Activated CD8-positive, alpha-beta memory T cell treated with anti-CD3 and anti-CD28 coated beads, Interleukin-2, amount 50 U/mL, for 24 hours (primary cell): ENCODE measurements around the gene INPP5A.
"Not testable (repeated sequence)": the region's sequence is repeated elsewhere in the genome, so short reads cannot be mapped to it uniquely, and the experiment has no call there.

ENCODE experiments used
- DNase-seq: peaks from one replicate; pipeline ENCODE4 v3.0.0-alpha.2; 2020; ENCODE audit errors: extremely low read depth

The INPP5A gene

DNA sequence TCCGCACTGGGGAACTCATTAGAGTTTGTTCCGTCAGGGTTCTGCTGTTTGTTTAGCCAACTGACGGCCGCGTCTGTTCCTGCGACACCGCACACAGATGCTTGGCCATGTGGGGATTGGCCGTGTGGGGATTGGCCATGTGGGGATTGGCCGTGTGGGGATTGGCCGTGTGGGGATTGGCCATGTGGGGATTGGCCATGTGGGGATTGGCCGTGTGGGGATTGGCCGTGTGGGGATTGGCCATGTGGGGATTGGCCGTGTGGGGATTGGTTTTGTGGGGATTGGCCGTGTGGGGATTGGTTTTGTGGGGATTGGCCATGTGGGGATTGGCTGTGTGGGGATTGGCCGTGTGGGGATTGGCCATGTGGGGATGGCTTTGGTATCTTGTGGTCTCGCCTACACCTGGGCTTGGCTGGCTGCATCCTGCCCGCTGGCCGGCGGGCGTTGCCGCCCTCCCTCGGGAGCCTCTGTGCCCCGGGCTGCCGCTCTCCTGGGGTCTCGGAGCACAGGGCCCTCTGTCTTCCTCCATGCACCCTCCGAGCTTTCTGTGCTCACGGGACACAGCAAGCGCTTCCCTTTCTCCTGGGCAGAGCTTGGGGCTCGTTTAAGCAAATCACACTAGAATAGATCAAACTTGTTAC is 185.9 kb downstream of the INPP5A start:
- no peak for DNase-seq

DNA sequence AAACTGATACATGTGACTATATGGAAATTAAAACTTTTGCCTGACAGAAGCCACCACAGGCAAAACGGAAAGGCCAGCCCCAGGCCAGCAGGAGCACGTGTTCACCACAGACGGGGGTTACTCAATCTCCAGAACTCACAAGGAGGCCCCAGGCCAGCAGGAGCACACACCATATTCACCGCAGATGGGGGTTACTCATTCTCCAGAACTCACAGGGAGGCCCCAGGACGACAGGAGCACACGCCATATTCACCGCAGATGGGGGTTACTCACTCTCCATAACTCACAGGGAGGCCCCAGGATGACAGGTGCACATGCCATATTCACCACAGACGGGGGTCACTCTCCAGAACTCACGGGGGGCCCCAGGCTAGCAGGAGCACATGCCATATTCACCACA is 186.9 kb downstream of the INPP5A start:
- DNase-seq: no peak

DNA sequence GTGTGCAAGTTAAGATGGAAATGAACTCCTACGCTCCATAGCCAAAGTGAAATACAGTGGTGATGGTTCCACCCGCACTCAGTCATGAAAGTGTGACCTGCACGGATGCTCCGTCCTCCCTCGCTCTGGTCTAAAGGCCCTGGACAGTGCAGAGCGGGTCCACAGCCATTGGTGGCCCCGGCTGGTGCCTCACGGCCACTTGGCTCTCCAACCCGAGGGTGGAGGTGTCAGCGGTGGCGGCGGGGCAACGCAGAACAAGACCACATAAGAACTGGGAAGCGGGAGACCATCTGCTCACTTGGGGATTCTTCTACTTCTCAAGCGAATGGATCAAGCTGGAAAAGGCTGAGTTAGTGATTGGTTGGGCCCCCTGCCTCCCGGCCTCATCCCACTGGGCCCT is 187.6 kb downstream of the INPP5A start:
- no peak for DNase-seq

DNA sequence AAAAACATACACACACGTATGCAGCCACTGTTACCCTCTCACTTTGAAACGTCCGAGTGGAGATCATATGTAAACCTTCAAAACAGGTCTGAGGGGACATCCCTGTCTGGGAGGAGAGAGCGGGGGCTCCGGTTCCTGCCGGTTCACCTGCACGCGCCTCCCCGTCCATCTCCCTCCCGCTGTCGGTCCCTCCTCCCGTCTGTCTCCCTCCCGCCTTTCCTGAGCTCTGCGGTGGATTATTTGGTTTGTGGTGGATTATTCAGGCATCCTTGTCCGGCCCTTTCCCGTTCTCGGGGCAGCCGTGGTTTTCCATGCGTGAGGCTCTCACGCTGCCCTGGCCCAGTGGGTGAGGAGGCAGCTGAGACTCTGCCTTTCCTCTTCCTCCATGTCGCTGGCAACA is 188.6 kb downstream of the INPP5A start:
- DNase-seq: no peak

GRCh38 chr10:132726951-132727350 is 189.4 kb downstream of the INPP5A start:
- DNase-seq: no peak

GRCh38 chr10:132727411-132727810 is 189.8 kb downstream of the INPP5A start:
- DNase-seq: no peak

- no peak for DNase-seq
These were observed 190.7 kb downstream of the INPP5A start for GRCh38 chr10:132728321-132728720.

- DNase-seq: no peak
These were observed 191.2 kb downstream of the INPP5A start for GRCh38 chr10:132728741-132729140.

DNA sequence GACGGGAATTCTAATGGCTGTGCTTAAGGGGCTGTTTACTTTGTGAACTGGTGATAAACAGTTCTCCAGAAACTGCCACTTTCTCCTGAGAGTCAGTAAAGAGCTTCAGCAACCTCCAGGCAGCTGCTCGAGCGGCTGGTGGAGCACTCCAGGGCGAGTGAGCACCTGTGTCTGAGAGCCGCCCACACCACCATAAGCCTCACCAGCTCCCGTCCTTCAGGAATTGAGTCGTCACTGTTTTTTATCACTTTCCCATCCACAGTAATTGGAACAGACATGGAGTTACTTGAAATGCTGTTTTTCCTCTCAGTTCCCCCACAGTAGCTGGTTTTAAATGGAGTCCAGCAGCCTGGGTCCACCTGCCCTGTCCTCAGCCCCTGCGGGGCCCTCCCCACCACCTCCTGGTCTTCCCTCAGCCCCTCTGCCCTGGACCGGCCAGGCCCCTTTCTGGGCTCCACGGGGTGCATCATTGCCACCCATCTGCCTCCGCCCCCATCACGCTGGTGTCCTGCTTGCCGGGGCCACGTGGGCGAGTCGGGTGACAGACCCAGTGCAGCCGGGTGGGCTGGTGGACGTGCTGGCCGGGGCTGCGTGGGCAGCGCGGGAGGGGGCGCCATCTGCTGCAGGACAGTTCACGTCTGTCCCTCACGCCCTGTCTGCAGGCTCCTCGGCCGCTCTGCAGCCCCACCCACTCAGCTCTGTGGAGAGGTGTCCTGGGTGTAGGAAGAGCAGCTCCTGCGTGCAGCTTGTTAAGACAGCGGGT is 192.4 kb downstream of the INPP5A start:
- DNase-seq: no peak

- DNase-seq: no peak
These were observed 193.0 kb downstream of the INPP5A start for GRCh38 chr10:132730573-132730953.

- no peak for DNase-seq
These were observed 194.9 kb downstream of the INPP5A start for GRCh38 chr10:132732518-132732917.

DNA sequence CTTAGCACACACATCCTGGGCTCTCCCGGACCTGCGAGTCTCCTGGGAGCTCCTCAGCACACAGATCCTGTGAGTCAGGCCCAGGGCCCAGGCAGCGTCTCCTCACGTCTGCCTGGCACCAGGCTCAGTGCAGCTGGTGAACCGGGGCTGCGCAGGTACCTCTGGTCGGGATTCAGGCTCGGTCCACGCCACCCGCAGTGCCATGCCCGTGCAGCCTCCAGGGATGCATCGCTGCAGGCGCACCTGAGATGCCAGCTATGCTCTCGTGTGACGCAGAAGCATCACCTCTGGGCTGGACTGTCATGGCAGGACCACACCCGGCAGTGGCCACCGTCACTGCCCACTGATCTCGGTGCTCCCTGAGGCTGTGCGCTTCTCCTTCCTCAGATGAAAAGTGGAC is 196.3 kb downstream of the INPP5A start:
- DNase-seq: no peak

DNA sequence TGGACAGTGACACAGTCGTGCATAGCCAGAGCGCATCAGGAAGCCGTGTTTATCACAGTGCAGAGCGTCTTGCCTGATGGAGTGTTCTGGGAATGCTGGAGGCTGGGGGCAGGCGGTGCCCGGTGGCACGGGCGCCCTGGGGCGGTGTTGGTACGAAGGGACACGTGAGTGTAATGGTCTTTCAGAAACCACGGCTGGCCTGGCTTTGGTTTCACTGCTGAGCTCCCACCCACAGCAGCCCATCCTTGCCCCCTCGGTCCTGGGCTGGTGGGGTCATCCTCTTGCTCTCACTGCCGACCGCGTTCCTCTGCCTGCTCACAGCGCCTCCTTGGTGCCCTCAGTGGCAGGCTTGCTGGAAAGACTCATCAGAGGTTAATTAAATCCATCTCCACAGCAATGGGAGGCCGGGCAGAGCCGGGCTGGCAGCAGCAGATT is 197.8 kb downstream of the INPP5A start:
- DNase-seq: no peak

DNA sequence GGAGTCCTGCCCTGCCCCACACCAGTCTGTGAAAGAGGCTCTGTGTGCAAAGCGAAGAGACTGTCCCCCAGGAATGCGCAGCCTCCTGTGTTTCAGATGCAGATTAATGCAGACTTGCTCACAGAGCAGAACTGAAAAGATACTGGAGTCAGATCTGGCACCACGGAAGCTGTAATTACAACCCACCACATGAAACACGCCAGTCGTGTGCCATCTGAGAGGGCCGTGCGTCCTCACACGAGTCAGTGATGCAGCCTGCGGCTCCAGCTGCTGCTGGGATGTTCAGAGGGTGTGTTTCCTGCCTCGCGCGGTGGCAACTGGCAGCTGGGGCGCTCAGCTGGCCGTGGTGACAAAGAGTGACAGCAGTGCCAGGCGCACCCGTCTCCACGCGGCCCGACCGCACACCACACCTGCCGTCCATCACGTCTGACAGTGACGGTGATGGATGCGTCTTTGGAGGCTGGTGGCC is 198.4 kb downstream of the INPP5A start:
- DNase-seq: no peak

DNA sequence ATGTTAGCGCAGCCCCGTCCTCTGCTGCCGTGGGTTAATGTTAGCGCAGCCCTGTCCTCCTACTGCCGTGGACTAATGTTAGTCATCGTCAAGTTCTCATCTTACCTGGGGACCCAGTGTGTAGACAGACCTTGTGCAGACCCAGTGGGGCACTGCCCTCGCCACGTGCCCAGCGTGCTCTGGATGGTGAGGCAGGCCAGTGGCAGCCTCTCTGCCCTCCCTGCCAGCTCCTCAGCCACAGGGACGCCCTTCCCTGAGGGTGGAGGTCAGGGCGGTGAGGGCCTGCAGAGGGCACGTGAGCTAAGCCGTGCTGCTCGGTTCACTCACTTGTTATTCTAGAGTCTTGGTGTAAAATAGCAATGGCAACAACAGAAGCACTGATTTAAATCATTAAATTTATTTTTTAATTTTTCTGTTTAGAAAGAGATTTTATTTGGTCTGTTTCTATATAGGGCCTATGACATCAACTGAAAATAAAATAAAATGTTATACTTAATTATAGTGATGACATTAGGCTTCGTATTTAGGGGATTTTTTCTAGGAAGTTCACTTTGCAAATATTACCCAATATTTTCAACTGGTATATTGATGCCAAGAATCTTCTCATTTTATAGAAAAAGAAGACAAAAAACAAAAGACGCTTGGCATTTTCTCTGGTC is 199.9 kb downstream of the INPP5A start:
- DNase-seq: no peak

- no peak for DNase-seq
These were observed 201.1 kb downstream of the INPP5A start for GRCh38 chr10:132738454-132739224.

DNA sequence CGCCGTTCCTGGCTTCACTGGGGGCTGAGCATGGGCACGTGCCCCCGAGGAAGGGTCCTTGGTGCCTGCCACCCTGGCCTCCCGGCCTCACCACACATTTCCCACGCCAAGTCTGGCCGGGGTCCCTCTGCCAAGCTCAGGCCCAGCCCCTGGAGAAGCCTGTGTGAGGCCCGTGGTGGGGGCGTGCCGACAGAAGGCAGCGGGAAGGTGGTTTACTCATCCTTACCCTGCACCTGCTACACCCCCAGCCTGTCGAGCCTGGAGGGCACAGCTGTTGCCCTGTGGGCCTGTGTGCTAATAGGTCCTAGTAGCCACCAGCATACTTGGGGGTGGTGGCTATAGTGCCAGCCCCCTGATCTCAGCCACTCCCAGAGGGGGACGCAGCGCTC is 201.6 kb downstream of the INPP5A start:
- no peak for DNase-seq

DNA sequence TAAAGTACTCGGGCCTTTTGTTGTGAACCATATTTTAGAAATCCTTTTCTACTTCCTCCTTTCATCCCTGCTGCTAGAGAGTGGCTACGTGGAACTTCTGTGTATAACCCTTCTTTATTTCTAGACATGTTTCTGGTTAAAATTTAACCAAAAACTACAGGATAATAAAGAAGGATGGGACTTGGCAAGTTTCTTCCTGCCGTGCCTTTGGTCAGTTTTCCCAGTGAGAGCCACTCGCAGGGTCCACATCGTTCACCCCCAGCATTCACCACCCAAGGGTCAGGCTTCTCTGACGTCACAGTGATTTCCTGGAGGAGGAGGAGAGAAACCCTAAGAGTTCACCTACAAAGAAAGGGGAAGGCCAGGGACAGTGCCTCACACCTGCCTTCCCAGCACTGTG is 203.0 kb downstream of the INPP5A start:
- no peak for DNase-seq

DNA sequence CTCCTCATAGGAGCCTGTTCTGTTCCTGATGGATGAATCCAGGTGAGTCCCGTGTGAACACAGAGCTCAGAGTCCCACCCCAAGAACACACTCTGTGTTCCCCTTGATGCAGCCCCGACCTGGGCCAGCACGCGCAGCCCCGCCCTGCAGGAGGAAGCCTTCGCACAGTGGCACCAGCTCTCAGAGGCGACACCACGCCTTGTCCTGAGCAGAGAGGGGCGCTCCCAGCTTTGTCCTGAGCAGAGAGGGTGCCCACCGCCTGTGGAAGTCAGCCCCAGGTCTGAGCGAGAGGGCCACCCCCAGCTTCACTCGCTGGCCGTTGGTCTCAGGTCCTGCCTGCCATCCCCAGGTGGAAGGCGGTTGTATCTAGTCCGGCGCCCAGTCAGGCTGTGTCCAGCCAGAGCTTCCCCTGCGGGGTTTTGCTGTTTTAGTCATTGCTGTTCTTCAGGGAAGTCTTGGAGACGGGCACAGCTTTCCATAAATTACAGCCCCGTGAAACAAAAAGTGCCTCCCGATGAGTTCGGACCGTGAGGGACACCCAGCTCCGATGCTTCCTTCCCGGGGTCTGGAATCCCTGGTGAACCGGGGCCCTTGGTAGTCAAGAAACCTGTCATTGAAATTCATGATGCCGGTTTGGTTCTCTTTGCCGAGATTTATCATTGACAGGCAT is 204.7 kb downstream of the INPP5A start:
- no peak for DNase-seq

GRCh38 chr10:132742837-132743194 is 205.2 kb downstream of the INPP5A start:
- no peak for DNase-seq

GRCh38 chr10:132743196-132743924 is 205.8 kb downstream of the INPP5A start:
- not testable (repeated sequence) for DNase-seq
